ENCODE data around the gene ATP6V0C.

The ATP6V0C gene

DNA sequence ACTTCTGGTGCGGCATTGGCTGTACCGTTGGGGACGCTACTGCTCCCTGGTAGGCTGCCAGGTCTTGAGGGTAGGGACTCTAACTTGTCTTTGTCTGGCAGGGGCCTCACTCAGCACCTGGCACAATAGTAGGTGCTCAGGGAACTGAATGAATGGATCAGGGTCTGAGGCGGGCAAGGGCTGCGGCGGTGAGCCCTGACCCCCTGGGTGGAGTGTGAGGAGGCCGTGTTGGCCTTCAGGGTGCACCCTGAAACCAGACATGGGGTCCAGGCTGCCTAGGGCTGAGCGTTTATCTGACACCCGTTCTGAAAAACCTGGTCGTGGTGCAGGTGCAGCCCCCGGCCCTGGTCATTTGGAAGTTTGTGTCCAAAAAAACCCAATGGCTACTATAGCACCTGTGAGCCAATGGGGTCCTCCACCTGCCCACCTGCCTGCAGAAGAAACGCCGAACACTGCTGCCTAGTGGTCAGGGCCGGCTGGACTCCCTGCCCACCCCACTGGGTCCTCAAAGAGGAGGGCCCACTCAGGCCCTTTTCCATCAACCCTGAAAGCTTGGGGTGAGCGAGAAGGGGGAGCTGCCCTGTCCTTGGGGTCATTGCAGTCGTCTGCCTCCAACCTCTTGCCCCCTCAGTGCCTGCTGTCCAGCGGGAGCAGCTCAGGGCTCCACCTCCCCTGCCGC is 4.9 kb upstream of the ATP6V0C start:
- DNase-seq (ENCODE audit: low read depth in 3 of 3, low spot score in 1 of 3): no peak

DNA sequence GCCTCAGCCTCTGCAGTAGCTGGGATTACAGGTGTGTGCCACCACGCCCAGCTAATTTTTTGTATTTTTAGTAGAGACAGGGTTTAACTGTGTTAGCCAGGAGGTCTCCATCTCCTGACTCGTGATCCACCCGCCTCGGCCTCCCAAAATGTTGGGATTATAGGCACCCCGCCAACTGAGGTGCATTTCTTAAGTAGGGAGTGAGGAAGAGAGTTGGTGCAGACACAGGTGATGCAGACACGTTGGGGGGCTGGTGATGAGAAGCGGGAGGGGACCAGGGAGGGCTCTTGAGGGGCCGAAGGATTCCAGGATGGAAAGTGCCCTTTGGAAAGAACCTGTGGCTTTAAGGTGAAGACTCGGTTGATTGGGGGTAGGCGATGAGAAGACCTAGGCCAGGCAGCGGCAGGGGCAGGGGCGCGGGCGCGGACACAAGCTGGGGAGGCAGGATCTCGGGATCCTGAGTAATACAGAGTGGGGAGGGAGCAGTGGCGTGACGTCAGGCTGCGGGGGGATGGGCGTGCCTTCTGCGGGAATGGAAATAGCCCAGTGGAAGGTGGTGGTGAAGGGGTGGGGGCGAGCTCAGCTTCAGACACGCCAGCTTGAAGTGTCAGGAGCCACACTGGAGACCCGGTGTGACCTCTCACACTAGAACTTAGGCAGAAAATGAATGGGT is 2.5 kb upstream of the ATP6V0C start:
- no peak for DNase-seq (ENCODE audit: low read depth in 3 of 3, low spot score in 1 of 3)

DNA sequence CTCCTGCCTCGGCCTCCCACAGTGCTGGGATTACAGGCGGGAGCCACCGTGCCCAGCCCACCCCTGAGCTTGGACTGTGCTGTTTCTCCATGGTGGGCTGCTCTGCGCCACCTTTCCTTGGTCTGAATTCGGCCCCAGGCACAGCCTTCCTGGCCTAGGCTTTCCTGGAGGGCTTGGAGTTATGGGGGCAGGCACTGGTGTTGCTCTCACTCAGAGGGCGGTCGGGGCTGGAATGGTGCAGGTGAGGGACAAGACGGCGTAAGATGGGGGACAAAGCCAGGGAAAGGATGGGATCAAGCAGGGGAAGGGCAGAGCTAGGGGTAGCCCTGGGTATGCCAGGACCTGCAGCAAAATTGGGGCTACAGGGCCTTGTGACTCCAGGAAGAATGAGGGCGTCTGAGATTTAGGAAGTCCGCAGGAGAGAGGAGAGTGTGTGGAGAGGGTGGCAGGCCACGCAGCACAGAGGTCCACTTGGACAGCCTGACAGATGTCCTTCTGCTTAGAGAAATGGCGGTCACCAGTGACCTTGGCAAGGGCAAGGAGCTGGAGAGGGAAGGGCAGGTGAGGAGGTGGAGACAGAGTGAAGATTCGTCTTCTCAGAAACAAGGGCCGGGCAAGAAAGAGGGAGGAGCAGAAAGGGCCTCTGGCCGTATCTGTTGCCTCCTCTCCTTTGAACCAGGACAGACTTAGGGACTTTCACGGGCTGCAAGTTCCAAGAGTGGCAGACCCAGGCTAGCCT is 1.6 kb upstream of the ATP6V0C start:
- DNase-seq (ENCODE audit: low read depth in 3 of 3, low spot score in 1 of 3): no peak

DNA sequence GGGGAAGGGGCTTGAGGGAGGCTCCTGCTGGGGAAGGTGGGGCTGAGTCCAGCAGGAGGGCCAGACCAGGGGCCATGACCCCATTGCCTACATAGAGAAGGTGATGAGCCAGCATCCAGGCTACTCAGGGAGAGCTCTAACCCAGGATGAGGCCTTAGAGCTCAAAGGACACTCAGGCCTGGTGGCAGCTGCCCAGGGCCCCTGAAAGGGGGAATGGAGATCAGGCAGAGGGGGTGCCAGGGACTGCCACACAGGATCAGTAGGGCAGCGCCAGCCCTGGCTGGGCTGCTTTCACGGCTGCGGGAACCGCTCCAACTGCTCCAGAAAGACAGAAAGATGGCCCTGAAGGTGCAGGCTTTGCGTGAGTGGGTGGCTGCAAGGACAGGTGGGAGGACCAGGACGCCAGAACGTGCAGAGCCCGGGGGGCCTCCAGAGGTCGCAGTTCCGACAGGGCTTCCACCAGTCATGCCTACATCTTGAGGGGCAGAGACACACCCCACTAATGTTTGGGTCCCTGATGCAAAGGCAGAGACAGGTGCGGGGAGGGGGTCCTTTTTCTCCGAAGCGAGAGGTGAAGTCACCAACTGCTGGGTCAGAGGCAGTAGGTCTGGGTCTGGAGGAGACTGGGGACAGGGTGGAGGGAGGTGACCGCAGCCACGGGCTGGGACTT is 882 bp upstream of the ATP6V0C start:
- DNase-seq (ENCODE audit: low read depth in 3 of 3, low spot score in 1 of 3): no peak

DNA sequence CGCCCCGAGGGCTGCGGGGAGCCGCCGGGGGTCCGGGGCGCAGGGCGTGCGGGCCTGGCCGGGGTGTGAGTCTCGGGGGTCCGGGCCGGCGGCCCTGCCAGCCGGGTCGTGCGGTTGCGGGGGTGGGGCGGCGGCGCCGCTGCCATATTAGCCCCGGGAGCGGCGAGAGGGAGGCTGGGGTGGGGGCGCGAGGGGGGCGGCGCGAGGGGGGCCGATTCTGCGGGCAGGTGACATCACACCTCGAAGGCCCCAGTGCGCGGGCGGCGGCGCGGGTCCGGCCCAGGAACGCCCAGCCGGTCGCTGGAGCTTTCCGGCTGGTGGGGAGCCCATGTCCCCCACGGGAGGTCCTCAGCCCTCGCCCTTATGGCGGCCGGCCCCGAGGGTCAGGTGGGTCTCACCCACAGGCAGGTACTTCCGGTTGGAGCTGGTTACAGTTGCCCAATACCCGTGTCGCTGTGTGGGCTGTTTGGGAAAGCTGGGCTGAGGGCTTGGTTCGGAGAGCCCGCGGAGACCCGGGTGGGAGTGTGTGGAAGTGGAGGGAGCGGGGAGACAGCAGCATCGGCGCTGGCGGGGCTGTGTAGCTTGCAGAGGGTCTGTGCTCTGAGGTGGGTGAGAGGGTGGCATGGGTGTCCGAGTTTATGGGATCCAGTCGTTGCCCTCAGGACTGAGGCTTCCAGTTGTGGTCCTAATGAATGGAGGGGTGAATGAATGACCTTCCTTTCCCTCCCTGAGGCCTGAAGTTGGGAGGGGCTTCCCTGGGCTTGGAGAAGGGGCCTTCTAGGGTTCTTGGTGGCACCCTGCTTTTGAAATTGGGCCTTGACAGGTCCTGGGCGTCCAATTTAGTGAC is 804 bp downstream of the ATP6V0C start:
- DNase-seq (ENCODE audit: low read depth in 3 of 3, low spot score in 1 of 3): peak in 1 of 3 donors; percentile 14

DNA sequence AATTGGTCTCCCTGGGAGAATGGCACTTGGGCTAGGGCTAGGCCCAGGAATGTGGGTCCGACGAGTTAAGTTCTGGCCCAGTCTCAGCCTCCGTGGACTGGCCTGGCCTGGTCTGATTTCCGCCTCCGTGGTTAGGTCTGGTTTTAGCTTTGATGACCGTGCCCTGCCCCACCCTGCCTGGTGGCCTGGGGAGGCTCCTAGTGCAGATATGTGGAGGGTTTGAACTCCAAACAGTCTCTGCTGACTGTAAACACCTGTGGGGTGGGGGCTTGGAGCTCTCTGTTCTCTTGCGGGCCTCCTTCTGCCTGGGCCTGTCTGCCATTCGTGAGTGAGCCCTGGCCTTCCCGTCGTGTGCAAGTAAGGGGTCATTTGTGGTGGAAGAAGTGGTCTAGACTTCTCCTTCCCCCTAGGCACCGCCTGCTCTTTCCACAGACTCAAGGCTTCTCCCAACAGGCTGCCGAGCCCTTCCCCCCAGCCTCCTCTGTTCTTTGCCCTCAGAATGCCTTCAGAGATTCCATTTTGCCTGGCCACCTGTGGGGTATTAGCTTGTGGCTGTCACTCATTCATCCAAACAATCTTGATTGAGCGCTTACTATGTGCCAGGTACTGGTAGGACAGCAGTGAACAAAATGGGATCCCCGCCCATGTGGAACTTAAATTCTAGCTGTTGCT is 1.6 kb downstream of the ATP6V0C start:
- no peak for DNase-seq (ENCODE audit: low read depth in 3 of 3, low spot score in 1 of 3)

DNA sequence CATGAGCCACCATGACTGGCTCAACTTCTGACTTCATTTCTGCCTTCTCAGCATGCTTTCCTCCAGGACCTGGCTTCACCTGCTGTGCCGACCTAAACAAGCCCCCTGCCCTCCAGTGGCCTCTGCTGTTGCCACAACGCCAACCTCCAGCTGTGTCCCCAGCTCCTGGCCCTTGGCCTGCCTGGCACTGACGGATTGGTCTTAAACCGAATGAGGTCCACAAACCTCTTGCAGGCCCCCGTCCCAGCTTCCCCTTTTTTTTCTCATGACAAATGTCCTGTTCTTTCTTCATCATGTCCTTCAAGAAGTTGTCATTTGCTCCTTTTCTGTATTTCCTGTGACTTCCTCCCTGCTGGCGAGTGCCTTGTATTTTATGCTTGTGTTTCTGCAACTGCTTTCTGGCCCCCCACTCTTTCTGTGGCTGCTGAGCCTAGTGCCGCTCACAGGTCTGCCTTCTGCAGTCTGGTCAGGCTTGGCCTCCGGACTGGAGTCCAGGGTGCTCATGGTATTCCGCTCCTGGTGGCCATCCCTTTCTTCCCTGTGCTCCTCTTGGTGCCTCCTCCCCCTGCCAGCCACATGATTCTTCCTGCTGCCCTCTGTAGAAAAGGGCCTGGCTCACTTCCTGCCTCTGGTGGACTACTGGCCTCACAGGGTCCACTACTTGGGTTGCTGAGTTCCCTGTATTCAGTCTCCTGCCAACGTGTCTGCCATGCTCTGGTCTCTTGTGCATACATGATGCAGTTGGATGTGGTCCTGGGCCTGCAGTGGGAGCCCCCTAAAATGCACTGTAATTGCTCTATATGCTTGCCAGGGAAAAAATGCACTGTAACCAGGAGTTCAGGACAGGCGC is 2.9 kb downstream of the ATP6V0C start:
- no peak for DNase-seq (ENCODE audit: low read depth in 3 of 3, low spot score in 1 of 3)

DNA sequence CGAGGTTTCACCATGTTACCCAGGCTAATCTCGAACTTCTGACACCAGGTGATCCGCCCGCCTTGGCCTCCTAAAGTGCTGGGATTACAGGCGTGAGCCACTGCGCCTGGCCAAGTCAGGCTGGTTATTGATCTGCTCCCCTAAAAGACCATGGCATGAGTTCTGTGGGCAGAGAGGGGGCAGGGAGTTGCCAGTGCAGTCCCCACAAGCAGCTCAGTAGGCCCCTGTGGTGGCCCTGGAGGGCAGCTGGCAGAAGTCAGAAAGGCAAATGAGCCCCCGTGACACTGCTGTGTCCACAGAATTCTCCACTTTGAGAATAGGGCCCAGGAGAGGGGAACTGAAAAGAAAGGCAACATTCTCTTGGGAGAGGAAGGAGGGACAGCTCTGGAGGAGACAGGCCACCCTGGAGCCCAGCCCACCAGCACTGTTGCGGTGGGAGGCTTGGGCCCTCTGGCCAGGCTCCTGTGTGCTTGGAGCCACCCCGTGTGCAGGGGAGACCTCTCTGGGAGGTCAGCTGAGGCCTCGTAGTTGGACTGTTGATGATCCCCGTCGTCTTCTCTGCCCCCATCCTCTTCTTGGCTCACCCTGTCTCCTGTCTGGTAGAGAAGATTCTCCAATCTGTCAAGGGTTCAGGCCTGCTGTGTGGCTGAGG is 4.3 kb downstream of the ATP6V0C start:
- DNase-seq (ENCODE audit: low read depth in 3 of 3, low spot score in 1 of 3): no peak

DNA sequence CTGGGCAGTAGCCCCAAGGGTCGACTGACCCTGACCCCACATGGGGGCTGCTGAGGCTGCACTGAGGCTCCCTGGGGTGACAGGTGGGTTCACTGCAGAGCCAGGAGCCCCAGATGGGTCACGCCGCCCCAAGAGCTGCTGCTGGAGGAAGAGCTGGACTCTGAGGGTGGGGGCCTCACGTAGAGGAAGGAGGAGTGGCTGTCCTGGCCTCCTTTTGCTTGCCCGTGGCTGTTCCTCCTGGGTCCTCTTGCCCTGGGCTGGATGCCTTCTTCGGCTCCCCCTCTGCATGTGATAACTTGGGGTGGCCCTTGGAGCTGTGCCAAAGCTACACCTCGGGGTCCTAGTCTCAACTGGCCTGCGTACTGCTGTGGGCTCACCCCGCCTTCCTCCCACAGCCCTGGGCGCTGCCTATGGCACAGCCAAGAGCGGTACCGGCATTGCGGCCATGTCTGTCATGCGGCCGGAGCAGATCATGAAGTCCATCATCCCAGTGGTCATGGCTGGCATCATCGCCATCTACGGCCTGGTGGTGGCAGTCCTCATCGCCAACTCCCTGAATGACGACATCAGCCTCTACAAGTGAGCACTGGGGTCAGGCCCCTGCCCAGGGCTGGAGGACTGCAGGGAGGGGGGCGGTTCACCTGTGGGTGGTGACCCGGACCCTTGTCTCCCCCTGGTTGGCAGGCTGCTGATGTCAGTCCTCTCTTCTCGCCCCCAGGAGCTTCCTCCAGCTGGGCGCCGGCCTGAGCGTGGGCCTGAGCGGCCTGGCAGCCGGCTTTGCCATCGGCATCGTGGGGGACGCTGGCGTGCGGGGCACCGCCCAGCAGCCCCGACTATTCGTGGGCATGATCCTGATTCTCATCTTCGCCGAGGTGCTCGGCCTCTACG is 5.3 kb downstream of the ATP6V0C start:
- DNase-seq (ENCODE audit: low read depth in 3 of 3, low spot score in 1 of 3): no peak

DNA sequence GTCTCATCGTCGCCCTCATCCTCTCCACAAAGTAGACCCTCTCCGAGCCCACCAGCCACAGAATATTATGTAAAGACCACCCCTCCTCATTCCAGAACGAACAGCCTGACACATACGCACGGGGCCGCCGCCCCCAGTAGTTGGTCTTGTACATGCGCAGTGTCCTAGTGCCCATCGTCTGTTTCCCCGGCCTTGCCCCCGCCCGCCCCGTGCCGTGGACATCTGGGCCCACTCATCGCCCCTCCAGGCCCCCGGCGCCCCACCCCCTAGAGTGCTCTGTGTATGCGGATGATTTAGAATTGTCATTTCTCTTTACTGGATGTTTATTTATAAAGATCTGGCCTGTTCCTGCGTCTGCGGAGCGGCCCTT is 5.9 kb downstream of the ATP6V0C start:
- DNase-seq (ENCODE audit: low read depth in 3 of 3, low spot score in 1 of 3): no peak

DNA sequence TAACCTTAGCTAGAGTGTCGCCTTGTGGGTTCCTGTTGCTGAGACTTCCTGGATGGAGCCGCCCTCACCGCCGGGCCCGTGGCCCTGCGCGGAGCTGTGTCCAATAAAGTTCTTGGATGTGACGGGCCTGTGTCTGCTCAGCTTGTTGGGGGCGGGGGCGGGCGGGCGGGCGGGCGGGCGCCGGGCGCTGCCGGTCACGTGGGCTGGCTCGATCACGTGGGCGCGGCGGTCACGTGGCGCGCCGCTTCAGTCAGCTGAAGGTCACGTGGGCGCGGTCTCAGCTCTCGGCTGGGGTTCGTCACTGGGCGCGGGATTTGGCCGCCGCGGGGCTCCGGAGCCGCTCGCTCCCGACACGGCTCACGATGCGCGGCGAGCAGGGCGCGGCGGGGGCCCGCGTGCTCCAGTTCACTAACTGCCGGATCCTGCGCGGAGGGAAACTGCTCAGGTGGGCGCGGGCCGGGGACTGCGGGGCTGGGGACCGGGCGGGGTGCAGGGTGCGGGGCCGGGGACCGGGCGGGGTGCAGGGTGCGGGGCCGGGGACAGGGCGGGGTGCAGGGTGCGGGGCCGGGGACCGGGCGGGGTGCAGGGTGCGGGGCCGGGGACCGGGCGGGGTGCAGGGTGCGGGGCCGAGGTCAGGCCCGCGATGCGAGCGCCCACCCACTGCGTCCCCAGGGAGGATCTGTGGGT is 6.5 kb downstream of the ATP6V0C start, which contains the start of gene AMDHD2:
Gene AMDHD2, plus strand, starts transcription at position 275 of the 687 bp plus-strand sequence. Its CDS starts 88 bp downstream, at position 363.
- peak; percentile 72 to 80 (median 76) for DNase-seq (ENCODE audit: low read depth in 3 of 3, low spot score in 1 of 3)

DNA sequence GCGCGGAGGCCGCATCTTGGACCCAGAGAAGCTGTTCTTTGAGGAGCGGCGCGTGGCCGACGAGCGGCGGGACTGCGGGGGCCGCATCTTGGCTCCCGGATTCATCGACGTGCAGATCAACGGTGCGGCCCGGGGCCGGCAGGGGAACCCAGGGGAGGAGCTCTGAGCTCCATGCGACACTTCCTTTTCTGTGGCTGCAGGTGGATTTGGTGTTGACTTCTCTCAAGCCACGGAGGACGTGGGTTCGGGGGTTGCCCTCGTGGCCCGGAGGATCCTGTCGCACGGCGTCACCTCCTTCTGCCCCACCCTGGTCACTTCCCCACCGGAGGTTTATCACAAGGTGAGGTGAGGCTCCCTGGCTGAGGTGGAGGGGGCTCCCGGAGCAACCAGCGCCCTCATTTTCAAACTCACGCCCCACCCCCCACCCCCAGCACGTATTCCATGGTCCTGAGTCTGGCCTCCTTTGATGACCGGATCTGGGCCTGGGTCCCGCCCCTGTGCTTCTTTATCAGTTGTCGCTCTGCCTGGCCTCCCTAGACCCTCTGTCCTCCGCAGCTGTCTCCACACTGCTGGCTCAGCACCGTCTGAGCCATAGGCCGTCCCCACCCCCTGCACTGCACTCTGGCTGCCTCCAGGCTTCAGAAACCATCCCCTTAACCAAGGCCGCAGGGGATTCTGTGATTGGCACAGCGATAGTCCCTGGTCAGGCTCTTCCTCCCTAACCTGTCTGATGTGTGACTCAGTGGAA is 7.2 kb downstream of the ATP6V0C start:
- DNase-seq (ENCODE audit: low read depth in 3 of 3, low spot score in 1 of 3): no peak

DNA sequence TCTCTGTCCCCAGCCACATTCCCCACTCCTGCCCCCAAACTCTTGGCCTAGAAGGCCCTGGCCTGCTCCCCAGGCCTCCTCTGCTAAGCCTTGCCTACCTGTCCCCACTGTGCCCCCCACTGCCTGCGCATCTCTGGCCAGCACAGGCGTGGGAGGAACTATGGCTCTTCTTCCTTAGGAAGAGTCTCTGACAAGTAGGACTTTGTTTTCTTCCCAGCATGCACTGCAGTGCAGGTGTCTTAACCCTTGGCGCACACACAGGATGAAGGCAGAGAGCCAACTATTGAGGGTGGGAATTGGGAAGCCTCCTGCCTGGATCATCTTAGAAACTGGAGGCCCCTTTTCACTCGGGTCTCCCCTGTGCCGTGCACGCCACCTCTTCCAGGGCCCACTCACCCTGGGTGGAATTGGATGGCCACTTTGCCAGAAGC is 10.1 kb downstream of the ATP6V0C start:
- no peak for DNase-seq (ENCODE audit: low read depth in 3 of 3, low spot score in 1 of 3)

DNA sequence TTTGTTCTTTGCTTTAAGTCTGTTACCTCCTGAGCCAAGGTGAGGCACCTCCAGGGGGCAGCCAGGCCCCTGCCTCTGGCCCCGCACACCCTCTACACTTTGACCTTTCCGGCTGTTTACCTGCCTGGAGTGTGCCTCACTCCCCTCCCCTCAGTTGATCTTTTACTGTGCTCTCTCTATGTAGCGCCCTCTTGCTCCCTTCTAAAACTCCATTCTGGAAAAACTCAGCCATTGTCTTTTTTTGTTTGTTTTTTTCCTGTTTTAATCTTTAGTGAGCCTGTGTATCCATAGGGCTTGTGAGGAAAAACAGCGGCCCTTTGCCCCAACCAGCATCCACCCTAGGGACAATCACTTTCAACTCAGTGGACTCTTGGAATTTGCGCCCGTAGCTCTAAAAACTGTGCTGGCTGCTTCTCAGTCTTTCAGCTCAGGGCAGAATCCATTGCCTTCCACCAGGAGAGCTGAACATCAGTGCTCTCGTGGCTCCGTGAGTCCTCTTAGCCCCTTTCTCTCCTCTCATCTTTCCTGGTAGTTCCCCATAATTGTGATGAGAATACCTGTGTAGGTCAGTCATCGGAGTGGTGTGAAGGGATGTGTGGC is 10.7 kb downstream of the ATP6V0C start:
- no peak for DNase-seq (ENCODE audit: low read depth in 3 of 3, low spot score in 1 of 3)

DNA sequence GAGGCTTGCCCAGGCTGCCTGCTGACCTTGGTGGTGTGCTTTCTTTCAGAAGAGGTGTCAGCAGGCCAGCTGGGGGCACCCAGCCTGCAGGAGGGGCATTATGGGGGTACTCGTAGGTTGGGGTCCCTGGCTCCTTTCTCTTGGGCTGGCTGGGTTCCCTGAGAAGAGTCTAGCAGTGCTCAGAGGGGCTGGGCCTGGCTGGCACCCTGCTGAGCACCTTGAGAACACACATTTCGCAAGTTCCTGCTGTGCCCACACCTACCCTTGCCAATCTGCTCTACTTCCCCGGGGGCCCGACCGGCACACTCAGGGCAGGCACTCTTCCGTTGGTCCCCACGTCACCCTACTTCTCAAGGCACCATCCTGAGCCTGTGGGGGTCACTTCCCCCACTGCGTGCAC is 12.4 kb downstream of the ATP6V0C start:
- DNase-seq (ENCODE audit: low read depth in 3 of 3, low spot score in 1 of 3): no peak
